IgD-negative memory B cell (primary cell): Measurements from ENCODE around the gene FGF11. TPM values are rescaled to one million over a fixed set of nuclear protein-coding genes. Genes with fewer than 3 reads are reported as not detected.

ENCODE experiments used
- H3K27ac Mint-ChIP-seq, 3 donors: one replicate each; pipeline ENCODE4 v1.8.0; 2020 to 2022; ENCODE audit warnings: mild to moderate bottlenecking in 3 of 3, mixed read lengths in 3 of 3, moderate library complexity in 1 of 3
- H3K27me3 Mint-ChIP-seq: one replicate; pipeline ENCODE4 v1.8.0; 2021; ENCODE audit warnings: mixed read lengths
- H3K36me3 Mint-ChIP-seq: one replicate; pipeline ENCODE4 v1.8.0; 2020; ENCODE audit warnings: mild to moderate bottlenecking, mixed read lengths
- H3K4me1 Mint-ChIP-seq, 3 donors: one replicate each; pipeline ENCODE4 v1.8.0; 2020 to 2022; ENCODE audit warnings: mixed read lengths in 3 of 3, mild to moderate bottlenecking in 1 of 3
- H3K4me3 Mint-ChIP-seq, 4 donors: one replicate each; pipeline ENCODE4 v1.8.0; 2020 to 2022; ENCODE audit warnings: mild to moderate bottlenecking in 4 of 4, mixed read lengths in 4 of 4, moderate library complexity in 3 of 4
- H3K9me3 Mint-ChIP-seq, 3 donors: one replicate each; pipeline ENCODE4 v1.8.0; 2020 to 2021; ENCODE audit warnings: mixed read lengths in 3 of 3, mild to moderate bottlenecking in 1 of 3
- polyA plus RNA-seq: library from polyadenylated mRNA; unstranded; fragments of 300-500 nt; fragmentation: Illumina TruSeq; gene quantifications from one replicate; pipeline ENCODE4 v1.2.3, GENCODE V29; 2021

FGF11 gene
- polyA plus RNA-seq, 1 donor from 2014 or later = not detected

GRCh38 chr17:7404737-7405349, 34.5 kb upstream of the FGF11 start:
- H3K36me3 Mint-ChIP-seq = no peaks in the 10 kb centered on the region
- no peaks in the 10 kb centered on the region for H3K9me3 Mint-ChIP-seq
- peaks cover 6% of the 10 kb centered on the region for H3K27me3 Mint-ChIP-seq
- H3K4me3 Mint-ChIP-seq = peak overlapping the region; percentile 95 to 98 (median 97)
- peak overlapping the region; percentile 81 to 95 (median 87) for H3K27ac Mint-ChIP-seq
- H3K4me1 Mint-ChIP-seq = peaks cover 5 to 19% (median 8%) of the 10 kb centered on the region in 3 donors

- Mint-ChIP-seq H3K4me1 (peaks cover 5 to 19% (median 8%) of the 10 kb centered on the region in 3 donors), H3K27me3 (peaks cover 6% of the 10 kb centered on the region), H3K27ac (peak overlapping the region in 1 of 3 donors; percentile 77), H3K4me3 (peak overlapping the region; percentile 76 to 94 (median 85)), H3K36me3 (no peaks in the 10 kb centered on the region), H3K9me3 (no peaks in the 10 kb centered on the region)
Observed at GRCh38 chr17:7405350-7406234, 33.7 kb upstream of the FGF11 start.

GRCh38 chr17:7406235-7406825, 33.0 kb upstream of the FGF11 start:
- Mint-ChIP-seq H3K4me3 (peak overlapping the region in 3 of 4 donors; percentile 63 to 76 (median 70)), H3K27ac (peak overlapping the region in 1 of 3 donors; percentile 77), H3K4me1 (peaks cover 5 to 19% (median 8%) of the 10 kb centered on the region in 3 donors), H3K9me3 (no peaks in the 10 kb centered on the region), H3K27me3 (peaks cover 6% of the 10 kb centered on the region), H3K36me3 (no peaks in the 10 kb centered on the region)

- Mint-ChIP-seq H3K4me3 (peak overlapping the region in 1 of 4 donors; percentile 27), H3K27ac (peak overlapping the region in 1 of 3 donors; percentile 53), H3K4me1 (peaks cover 5 to 16% (median 8%) of the 10 kb centered on the region in 3 donors), H3K27me3 (peaks cover 6% of the 10 kb centered on the region), H3K9me3 (no peaks in the 10 kb centered on the region), H3K36me3 (no peaks in the 10 kb centered on the region)
Observed at GRCh38 chr17:7407082-7407481, 32.2 kb upstream of the FGF11 start.

GRCh38 chr17:7407485-7408251, 31.6 kb upstream of the FGF11 start, which contains the start of gene NLGN2:
Gene NLGN2, plus strand, starts transcription at chr17:7407845. Its CDS starts 411 bp downstream, at chr17:7408256.
- Mint-ChIP-seq H3K4me3 (peak within 1 kb of the TSS in 2 of 4 donors; percentile 27 to 57), H3K36me3 (no peaks in the 10 kb centered on the region), H3K9me3 (no peaks in the 10 kb centered on the region), H3K4me1 (peaks cover 5 to 16% (median 8%) of the 10 kb centered on the region in 3 donors), H3K27ac (peak within 1 kb of the TSS in 1 of 3 donors; percentile 53), H3K27me3 (peaks cover 6% of the 10 kb centered on the region)

- peaks cover 3 to 12% (median 5%) of the 10 kb centered on the region in 3 donors for H3K4me1 Mint-ChIP-seq
- H3K27me3 Mint-ChIP-seq = peaks cover 6% of the 10 kb centered on the region
- no peak overlapping the region for H3K27ac Mint-ChIP-seq
- no peaks in the 10 kb centered on the region for H3K36me3 Mint-ChIP-seq
- H3K9me3 Mint-ChIP-seq = no peaks in the 10 kb centered on the region
- H3K4me3 Mint-ChIP-seq = no peak overlapping the region
Observed at GRCh38 chr17:7408252-7408727, 31.0 kb upstream of the FGF11 start.

- peaks cover 2 to 10% (median 4%) of the 10 kb centered on the region in 3 donors for H3K4me1 Mint-ChIP-seq
Observed at GRCh38 chr17:7408863-7409262, 30.4 kb upstream of the FGF11 start.

GRCh38 chr17:7409716-7410115, 29.6 kb upstream of the FGF11 start:
- Mint-ChIP-seq H3K4me3 (peak overlapping the region in 1 of 4 donors; percentile 5), H3K4me1 (peaks cover 0 to 6% (median 2%) of the 10 kb centered on the region in 3 donors), H3K27me3 (peaks cover 6% of the 10 kb centered on the region), H3K27ac (peak overlapping the region in 1 of 3 donors; percentile 84), H3K36me3 (no peaks in the 10 kb centered on the region), H3K9me3 (no peaks in the 10 kb centered on the region)

More at GRCh38 chr17:7408863-7409262, 30.4 kb upstream of the FGF11 start:
- H3K36me3 Mint-ChIP-seq = no peaks in the 10 kb centered on the region
- H3K4me3 Mint-ChIP-seq = peak overlapping the region in 1 of 4 donors; percentile 5
- H3K27me3 Mint-ChIP-seq = peaks cover 6% of the 10 kb centered on the region
- no peaks in the 10 kb centered on the region for H3K9me3 Mint-ChIP-seq
- no peak overlapping the region for H3K27ac Mint-ChIP-seq

- Mint-ChIP-seq H3K36me3 (no peaks in the 10 kb centered on the region), H3K27ac (no peak overlapping the region), H3K27me3 (peaks cover 3% of the 10 kb centered on the region), H3K4me3 (peak overlapping the region in 1 of 4 donors; percentile 74), H3K9me3 (no peaks in the 10 kb centered on the region), H3K4me1 (peaks cover 0 to 4% (median 2%) of the 10 kb centered on the region in 3 donors)
Observed at GRCh38 chr17:7410634-7411426, 28.5 kb upstream of the FGF11 start.

- no peaks in the 10 kb centered on the region for H3K9me3 Mint-ChIP-seq
- peaks cover 3% of the 10 kb centered on the region for H3K27me3 Mint-ChIP-seq
- no peaks in the 10 kb centered on the region for H3K36me3 Mint-ChIP-seq
- H3K4me1 Mint-ChIP-seq = peaks cover 0 to 2% (median 0%) of the 10 kb centered on the region in 3 donors
- no peak overlapping the region for H3K27ac Mint-ChIP-seq
- no peak overlapping the region for H3K4me3 Mint-ChIP-seq
Observed at GRCh38 chr17:7411427-7411750, 27.9 kb upstream of the FGF11 start.

- no peaks in the 10 kb centered on the region for H3K36me3 Mint-ChIP-seq
- H3K9me3 Mint-ChIP-seq = no peaks in the 10 kb centered on the region
- H3K4me1 Mint-ChIP-seq = no peaks in the 10 kb centered on the region
- no peak overlapping the region for H3K27ac Mint-ChIP-seq
- H3K27me3 Mint-ChIP-seq = peaks cover 3% of the 10 kb centered on the region
- H3K4me3 Mint-ChIP-seq = no peak overlapping the region
Observed at GRCh38 chr17:7413346-7413985, 25.8 kb upstream of the FGF11 start.

GRCh38 chr17:7414837-7415236, 24.5 kb upstream of the FGF11 start:
- peaks cover 6% of the 10 kb centered on the region for H3K27me3 Mint-ChIP-seq
- no peaks in the 10 kb centered on the region for H3K36me3 Mint-ChIP-seq
- H3K9me3 Mint-ChIP-seq = no peaks in the 10 kb centered on the region
- no peaks in the 10 kb centered on the region for H3K4me1 Mint-ChIP-seq
- H3K27ac Mint-ChIP-seq = peak overlapping the region in 1 of 3 donors; percentile 62
- no peak overlapping the region for H3K4me3 Mint-ChIP-seq

GRCh38 chr17:7415784-7416183, 23.5 kb upstream of the FGF11 start:
- Mint-ChIP-seq H3K27me3 (peaks cover 7% of the 10 kb centered on the region), H3K36me3 (no peaks in the 10 kb centered on the region), H3K9me3 (no peaks in the 10 kb centered on the region), H3K4me3 (no peak overlapping the region), H3K4me1 (no peaks in the 10 kb centered on the region), H3K27ac (no peak overlapping the region)
